SK-N-SH treated with all-trans-retinoic acid at 6 μM for 48 hours (cell line): ENCODE measurements around the gene TNIP1.

Source experiments
- POU6F1 ChIP-seq: fragments of 250-450 bp; sonication (Bioruptor Pico); IDR thresholded peaks from 2 replicates; pipeline ENCODE4 v1.8.0; 2021; ENCODE audit warnings: low read depth, mild to moderate bottlenecking, moderate library complexity, borderline replicate concordance
- PPARA ChIP-seq: fragments of 250-450 bp; sonication (Bioruptor Pico); IDR thresholded peaks from 2 replicates; pipeline ENCODE4 v1.5.0; 2020; ENCODE audit warnings: mild to moderate bottlenecking, borderline replicate concordance
- ZFP3 ChIP-seq: fragments of 250-450 bp; sonication (Bioruptor Pico); IDR thresholded peaks from 2 replicates; pipeline ENCODE4 v1.5.0; 2020; ENCODE audit warnings: mild to moderate bottlenecking, moderate library complexity
- ZFP30 ChIP-seq: fragments of 450-650 bp; formaldehyde crosslinking; IDR thresholded peaks from 2 replicates; pipeline ENCODE4 v1.5.0; 2022; ENCODE audit warnings: mild to moderate bottlenecking, moderate library complexity
- ZNF70 ChIP-seq: fragments of 450-650 bp; formaldehyde crosslinking; IDR thresholded peaks from 2 replicates; pipeline ENCODE4 v1.5.0; 2020; ENCODE audit warnings: mild to moderate bottlenecking, moderate library complexity
- ZNF8 ChIP-seq: fragments of 450-650 bp; formaldehyde crosslinking; IDR thresholded peaks from 2 replicates; pipeline ENCODE4 v1.5.0; 2020; ENCODE audit warnings: mild to moderate bottlenecking, moderate library complexity
- TF ChIP-seq, protein P1 (sequence below): fragments of 250-450 bp; sonication (Bioruptor Pico); IDR thresholded peaks from 2 replicates; pipeline ENCODE4 v1.5.0; 2020; ENCODE audit warnings: mild to moderate bottlenecking, moderate library complexity

GRCh38 chr5:151089726-151090125 is 8.9 kb upstream of the TNIP1 start:
- TF ChIP-seq ZNF8 = no peak
- no peak for TF ChIP-seq ZNF70 (CRISPR knock-in tag)
- no peak for TF ChIP-seq ZFP3 (CRISPR knock-in tag)
- TF ChIP-seq, protein P1, sequence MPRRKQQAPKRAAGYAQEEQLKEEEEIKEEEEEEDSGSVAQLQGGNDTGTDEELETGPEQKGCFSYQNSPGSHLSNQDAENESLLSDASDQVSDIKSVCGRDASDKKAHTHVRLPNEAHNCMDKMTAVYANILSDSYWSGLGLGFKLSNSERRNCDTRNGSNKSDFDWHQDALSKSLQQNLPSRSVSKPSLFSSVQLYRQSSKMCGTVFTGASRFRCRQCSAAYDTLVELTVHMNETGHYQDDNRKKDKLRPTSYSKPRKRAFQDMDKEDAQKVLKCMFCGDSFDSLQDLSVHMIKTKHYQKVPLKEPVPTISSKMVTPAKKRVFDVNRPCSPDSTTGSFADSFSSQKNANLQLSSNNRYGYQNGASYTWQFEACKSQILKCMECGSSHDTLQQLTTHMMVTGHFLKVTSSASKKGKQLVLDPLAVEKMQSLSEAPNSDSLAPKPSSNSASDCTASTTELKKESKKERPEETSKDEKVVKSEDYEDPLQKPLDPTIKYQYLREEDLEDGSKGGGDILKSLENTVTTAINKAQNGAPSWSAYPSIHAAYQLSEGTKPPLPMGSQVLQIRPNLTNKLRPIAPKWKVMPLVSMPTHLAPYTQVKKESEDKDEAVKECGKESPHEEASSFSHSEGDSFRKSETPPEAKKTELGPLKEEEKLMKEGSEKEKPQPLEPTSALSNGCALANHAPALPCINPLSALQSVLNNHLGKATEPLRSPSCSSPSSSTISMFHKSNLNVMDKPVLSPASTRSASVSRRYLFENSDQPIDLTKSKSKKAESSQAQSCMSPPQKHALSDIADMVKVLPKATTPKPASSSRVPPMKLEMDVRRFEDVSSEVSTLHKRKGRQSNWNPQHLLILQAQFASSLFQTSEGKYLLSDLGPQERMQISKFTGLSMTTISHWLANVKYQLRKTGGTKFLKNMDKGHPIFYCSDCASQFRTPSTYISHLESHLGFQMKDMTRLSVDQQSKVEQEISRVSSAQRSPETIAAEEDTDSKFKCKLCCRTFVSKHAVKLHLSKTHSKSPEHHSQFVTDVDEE (CRISPR knock-in tag) = no peak
- TF ChIP-seq ZFP30 = no peak
- TF ChIP-seq POU6F1 = no peak
- no peak for TF ChIP-seq PPARA (CRISPR knock-in tag)
